Fibroblast of the aortic adventitia (primary cell): Measurements from ENCODE around the gene SH3GL2. TPM values are rescaled to one million over a fixed set of nuclear protein-coding genes. Genes with fewer than 3 reads are reported as not detected.

Source experiments
- DNase-seq: peaks from one replicate; pipeline ENCODE4 v3.0.0-alpha.2; 2010; ENCODE audit warnings: low read depth
- H3K4me3 ChIP-seq: 2 replicates; pipeline ENCODE4 v1.5.1; 2011; ENCODE audit warnings: low read depth, mild to moderate bottlenecking, control low read depth, low read length, moderate library complexity
- CTCF ChIP-seq: IDR thresholded peaks from 2 replicates; pipeline ENCODE4 v1.5.1; 2011; ENCODE audit warnings: mild to moderate bottlenecking, low read length, control low read depth, inconsistent platforms; ENCODE audit not compliant: insufficient read depth
- total RNA-seq: library from RNA; depleted of rRNA; stranded (reverse); fragments of >200 nt; gene quantifications from 2 replicates; pipeline ENCODE4 v1.2.3, GENCODE V29; 2012; ENCODE audit warnings: low replicate concordance

SH3GL2 gene
- total RNA-seq, 1 donor, result 0.18 TPM

GRCh38 chr9:17734674-17735073, 155.8 kb downstream of the SH3GL2 start:
- DNase-seq, result no peak
- no peak overlapping the region for H3K4me3 ChIP-seq
- no peak for TF ChIP-seq CTCF

- DNase-seq, result no peak
- no peak for TF ChIP-seq CTCF
- H3K4me3 ChIP-seq, result no peak overlapping the region
Observed at GRCh38 chr9:17735859-17736258, 157.0 kb downstream of the SH3GL2 start.

- H3K4me3 ChIP-seq, result no peak overlapping the region
- DNase-seq, result no peak
- TF ChIP-seq CTCF, result no peak
Observed at GRCh38 chr9:17739022-17739421, 160.2 kb downstream of the SH3GL2 start.

GRCh38 chr9:17739736-17740135, 160.9 kb downstream of the SH3GL2 start:
- no peak overlapping the region for H3K4me3 ChIP-seq
- no peak for DNase-seq
- TF ChIP-seq CTCF, result no peak

GRCh38 chr9:17742067-17742466, 163.2 kb downstream of the SH3GL2 start:
- H3K4me3 ChIP-seq, result no peak overlapping the region
- DNase-seq, result no peak
- no peak for TF ChIP-seq CTCF

GRCh38 chr9:17744786-17745185, 165.9 kb downstream of the SH3GL2 start:
- H3K4me3 ChIP-seq, result no peak overlapping the region
- peak; percentile 18 for DNase-seq
- no peak for TF ChIP-seq CTCF

- no peak for TF ChIP-seq CTCF
- DNase-seq, result no peak
- H3K4me3 ChIP-seq, result no peak overlapping the region
Observed at GRCh38 chr9:17750269-17750668, 171.4 kb downstream of the SH3GL2 start.
